GM21723 (cell line): ENCODE results near the gene FBN1.

ENCODE experiments used
- ATAC-seq: cut with Tn5 transposase; IDR thresholded peaks from one replicate; pipeline ENCODE4 v1.9.1; 2021; ENCODE audit warnings: mild to moderate bottlenecking, moderate library complexity; ENCODE audit not compliant: unreplicated experiment

The FBN1 gene

GRCh38 chr15:48645558-48646330, at the start of gene FBN1:
TSS of gene FBN1 (minus strand) at chr15:48645709. CDS start at chr15:48644769, 940 bp downstream.
- ATAC-seq = peak; percentile 60

- ATAC-seq = no peak
Measured at GRCh38 chr15:48693484-48693883, 48.0 kb upstream of the FBN1 start.

- ATAC-seq = no peak
Measured at GRCh38 chr15:48688493-48688892, 43.0 kb upstream of the FBN1 start.

GRCh38 chr15:48683991-48684765, 38.7 kb upstream of the FBN1 start:
- ATAC-seq = no peak

- ATAC-seq = no peak
Measured at GRCh38 chr15:48682942-48683651, 37.6 kb upstream of the FBN1 start.

GRCh38 chr15:48681353-48681752, 35.8 kb upstream of the FBN1 start:
- no peak for ATAC-seq

GRCh38 chr15:48680841-48681240, 35.3 kb upstream of the FBN1 start:
- ATAC-seq = no peak

GRCh38 chr15:48679952-48680351, 34.4 kb upstream of the FBN1 start:
- no peak for ATAC-seq

GRCh38 chr15:48678851-48679250, 33.3 kb upstream of the FBN1 start:
- no peak for ATAC-seq

GRCh38 chr15:48677821-48678220, 32.3 kb upstream of the FBN1 start:
- no peak for ATAC-seq

GRCh38 chr15:48675436-48675835, 29.9 kb upstream of the FBN1 start:
- no peak for ATAC-seq

- no peak for ATAC-seq
Measured at GRCh38 chr15:48674876-48675275, 29.4 kb upstream of the FBN1 start.

GRCh38 chr15:48672206-48672605, 26.7 kb upstream of the FBN1 start:
- no peak for ATAC-seq

GRCh38 chr15:48671103-48672022, 25.9 kb upstream of the FBN1 start:
- no peak for ATAC-seq

GRCh38 chr15:48667701-48668100, 22.2 kb upstream of the FBN1 start:
- no peak for ATAC-seq

- ATAC-seq = no peak
Measured at GRCh38 chr15:48664436-48664835, 18.9 kb upstream of the FBN1 start.

- no peak for ATAC-seq
Measured at GRCh38 chr15:48657950-48658591, 12.6 kb upstream of the FBN1 start.

GRCh38 chr15:48654801-48655200, 9.3 kb upstream of the FBN1 start:
- no peak for ATAC-seq

- no peak for ATAC-seq
Measured at GRCh38 chr15:48653913-48654670, 8.6 kb upstream of the FBN1 start.
